HEK293T (cell line): ENCODE measurements around the gene HOXC11.

Experiments used
- BHLHE40 ChIP-seq: fragments of 450-650 bp; IDR thresholded peaks from 2 replicates; pipeline ENCODE4 v1.6.1; 2016; ENCODE audit warnings: mild to moderate bottlenecking, moderate library complexity, borderline replicate concordance
- CTBP1 ChIP-seq: fragments of 450-650 bp; IDR thresholded peaks from 2 replicates; pipeline ENCODE4 v1.6.1; 2016; ENCODE audit warnings: borderline replicate concordance
- ELF4 ChIP-seq: fragments of 450-650 bp; IDR thresholded peaks from 2 replicates; pipeline ENCODE4 v1.6.1; 2017; ENCODE audit warnings: antibody characterized with exemption
- FOXA1 ChIP-seq: fragments of 450-650 bp; IDR thresholded peaks from 2 replicates; pipeline ENCODE4 v1.6.1; 2016; ENCODE audit warnings: mild to moderate bottlenecking
- FOXK2 ChIP-seq: fragments of 450-650 bp; IDR thresholded peaks from 2 replicates; pipeline ENCODE4 v1.6.1; 2016; ENCODE audit warnings: mild to moderate bottlenecking
- FOXM1 ChIP-seq: fragments of 450-650 bp; IDR thresholded peaks from 2 replicates; pipeline ENCODE4 v1.6.1; 2017; ENCODE audit warnings: mild to moderate bottlenecking, borderline replicate concordance
- HDGF ChIP-seq: fragments of 450-650 bp; IDR thresholded peaks from 2 replicates; pipeline ENCODE4 v1.6.1; 2017; ENCODE audit warnings: antibody characterized with exemption, borderline replicate concordance
- LEF1 ChIP-seq: fragments of 450-650 bp; IDR thresholded peaks from 2 replicates; pipeline ENCODE4 v1.6.1; 2017; ENCODE audit warnings: mild to moderate bottlenecking, borderline replicate concordance
- NFRKB ChIP-seq: fragments of 450-650 bp; IDR thresholded peaks from 2 replicates; pipeline ENCODE4 v1.6.1; 2016; ENCODE audit warnings: mild to moderate bottlenecking, moderate library complexity
- PKNOX1 ChIP-seq: fragments of 450-650 bp; IDR thresholded peaks from 2 replicates; pipeline ENCODE4 v1.6.1; 2016
- SP1 ChIP-seq: fragments of 450-650 bp; IDR thresholded peaks from 2 replicates; pipeline ENCODE4 v1.6.1; 2017
- SUZ12 ChIP-seq: fragments of 450-650 bp; IDR thresholded peaks from 2 replicates; pipeline ENCODE4 v1.6.1; 2016; ENCODE audit warnings: mild to moderate bottlenecking
- TARDBP ChIP-seq: fragments of 450-650 bp; IDR thresholded peaks from 2 replicates; pipeline ENCODE4 v1.6.1; 2016
- ZNF384 ChIP-seq: fragments of 450-650 bp; IDR thresholded peaks from 2 replicates; pipeline ENCODE4 v1.6.1; 2016

DNA sequence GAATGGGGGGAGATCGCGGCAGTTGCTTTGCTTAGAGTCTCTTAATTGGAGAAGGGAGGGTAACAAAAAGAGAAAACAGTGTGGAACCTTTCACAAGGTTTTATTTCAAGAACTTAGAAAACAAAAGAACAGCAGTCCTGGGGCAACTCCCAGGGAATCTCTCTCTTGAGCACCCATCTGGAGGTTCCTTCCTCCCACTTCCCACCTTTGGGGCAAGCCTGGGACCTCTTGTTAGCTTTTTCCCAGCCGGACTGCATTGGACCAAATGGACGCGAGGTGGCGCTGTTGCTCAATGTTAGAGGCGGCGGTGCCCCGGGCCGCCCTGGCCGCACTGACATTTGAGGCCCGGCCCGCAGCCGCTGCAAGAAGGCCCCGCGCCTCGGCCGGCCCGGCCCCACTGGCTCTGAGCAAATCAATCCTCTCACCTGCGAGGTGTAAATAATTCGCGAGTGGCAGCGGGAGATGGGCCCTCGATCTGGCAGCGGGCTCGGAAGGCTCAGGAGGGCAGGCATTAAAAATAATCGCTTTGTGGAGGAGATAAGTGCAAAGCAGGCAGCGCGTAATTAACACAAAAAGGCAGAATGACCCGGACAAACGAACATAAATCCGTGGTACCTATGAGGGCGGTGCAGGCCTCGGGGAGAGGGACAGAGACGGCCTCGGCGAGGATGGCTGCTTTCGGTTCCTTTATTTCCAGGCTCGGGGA is 33.1 kb downstream of the HOXC11 start:
- TF ChIP-seq SP1, result no peak
- TF ChIP-seq FOXK2, result no peak
- no peak for TF ChIP-seq ELF4
- TF ChIP-seq TARDBP, result no peak
- TF ChIP-seq FOXA1, result no peak
- TF ChIP-seq PKNOX1, result no peak
- TF ChIP-seq HDGF, result no peak
- no peak for TF ChIP-seq ZNF384
- no peak for TF ChIP-seq BHLHE40
- TF ChIP-seq NFRKB, result no peak
- no peak for TF ChIP-seq SUZ12
- no peak for TF ChIP-seq LEF1
- TF ChIP-seq FOXM1, result no peak
- no peak for TF ChIP-seq CTBP1
